ENCODE measurements around the gene SKAP1. TPM values are rescaled to one million over a fixed set of nuclear protein-coding genes. Genes with fewer than 3 reads are reported as not detected.

SKAP1 gene
- total RNA-seq, 1 donor from 2014 or later = not detected

GRCh38 chr17:48151220-48151619, 278.8 kb downstream of the SKAP1 start:
- H4K20me1 ChIP-seq (ENCODE audit: insufficient read depth, low read length) = no peaks in the 10 kb centered on the region
- no peak overlapping the region for H3K4me2 ChIP-seq (ENCODE audit: low read length)
- H3K4me1 ChIP-seq (ENCODE audit: insufficient read depth, low read length) = no peaks in the 10 kb centered on the region
- H3K27ac ChIP-seq (ENCODE audit: low read depth, low read length) = no peak overlapping the region
- peaks cover 53% of the 10 kb centered on the region for H3K27me3 Mint-ChIP-seq (ENCODE audit: low read depth, unreplicated experiment)
- H3K9me3 Mint-ChIP-seq (ENCODE audit: unreplicated experiment) = no peaks in the 10 kb centered on the region
- peaks cover 61% of the 10 kb centered on the region for H3K27me3 ChIP-seq (ENCODE audit: insufficient read depth, low read length)
- no peaks in the 10 kb centered on the region for H3K36me3 Mint-ChIP-seq (ENCODE audit: low read depth, unreplicated experiment)
- no peak overlapping the region for H3K27ac Mint-ChIP-seq (ENCODE audit: unreplicated experiment)
- no peaks in the 10 kb centered on the region for H3K36me3 ChIP-seq (ENCODE audit: insufficient read depth, low read length)
- H3K9me3 ChIP-seq (ENCODE audit: insufficient read depth, low read depth, low read length) = no peaks in the 10 kb centered on the region
- H3K79me2 ChIP-seq (ENCODE audit: insufficient read depth, low read length) = no peaks in the 10 kb centered on the region
- no peak overlapping the region for H3K4me3 ChIP-seq (ENCODE audit: insufficient read depth, low read depth, low read length)
- no peak overlapping the region for H2AFZ ChIP-seq (ENCODE audit: low read depth, low read length)
- DNase-seq (ENCODE audit: low read depth) (no peak), FAIRE-seq (no peak)
- TF ChIP-seq EZH2 (IDR thresholded peaks at IDR 0.05; ENCODE audit: insufficient read depth, low read length) = no peak
- TF ChIP-seq CTCF (IDR thresholded peaks at IDR 0.05; ENCODE audit: insufficient read depth, low read depth, low read length) = no peak
- no peaks in the 10 kb centered on the region for H3K4me1 Mint-ChIP-seq (ENCODE audit: low read depth, unreplicated experiment)
- H3K9ac ChIP-seq (ENCODE audit: low read length) = no peak overlapping the region
- H3K4me3 Mint-ChIP-seq (ENCODE audit: unreplicated experiment) = no peak overlapping the region

DNA sequence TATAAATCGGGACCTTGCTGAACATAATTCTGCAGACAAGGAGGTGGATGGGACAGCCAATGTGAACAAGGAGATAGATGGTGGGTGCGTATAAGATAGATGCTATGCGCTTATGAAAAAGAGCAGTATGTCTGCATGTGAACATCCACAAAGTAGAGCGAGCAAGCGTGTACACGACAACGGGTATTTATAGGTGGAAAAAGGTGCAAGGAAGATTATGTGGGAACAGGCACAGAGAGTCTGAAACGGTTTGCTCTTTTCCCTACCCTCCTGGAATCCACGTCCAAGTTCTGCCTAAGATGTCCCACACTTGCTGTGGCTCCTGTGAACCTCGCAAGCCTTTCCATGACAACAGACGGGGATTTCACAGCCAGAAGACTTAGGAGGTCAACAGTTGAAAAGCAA, 279.4 kb downstream of the SKAP1 start:
- no peaks in the 10 kb centered on the region for H3K36me3 ChIP-seq (ENCODE audit: insufficient read depth, low read length)

More for the DNA sequence above, 279.4 kb downstream of the SKAP1 start:
- H3K9me3 ChIP-seq (ENCODE audit: insufficient read depth, low read depth, low read length) = no peaks in the 10 kb centered on the region
- Mint-ChIP-seq H3K4me3 (ENCODE audit: unreplicated experiment) (no peak overlapping the region), H3K27me3 (ENCODE audit: low read depth, unreplicated experiment) (peaks cover 52% of the 10 kb centered on the region), H3K9me3 (ENCODE audit: unreplicated experiment) (no peaks in the 10 kb centered on the region), H3K4me1 (ENCODE audit: low read depth, unreplicated experiment) (no peaks in the 10 kb centered on the region), H3K27ac (ENCODE audit: unreplicated experiment) (no peak overlapping the region), H3K36me3 (ENCODE audit: low read depth, unreplicated experiment) (no peaks in the 10 kb centered on the region)
- H3K79me2 ChIP-seq (ENCODE audit: insufficient read depth, low read length) = no peaks in the 10 kb centered on the region
- no peak overlapping the region for H2AFZ ChIP-seq (ENCODE audit: low read depth, low read length)
- H3K4me2 ChIP-seq (ENCODE audit: low read length) = no peak overlapping the region
- H4K20me1 ChIP-seq (ENCODE audit: insufficient read depth, low read length) = no peaks in the 10 kb centered on the region
- TF ChIP-seq EZH2 (IDR thresholded peaks at IDR 0.05; ENCODE audit: insufficient read depth, low read length) (no peak), CTCF (IDR thresholded peaks at IDR 0.05; ENCODE audit: insufficient read depth, low read depth, low read length) (no peak)
- no peak for DNase-seq (ENCODE audit: low read depth)
- H3K4me1 ChIP-seq (ENCODE audit: insufficient read depth, low read length) = no peaks in the 10 kb centered on the region
- FAIRE-seq = no peak
- peaks cover 61% of the 10 kb centered on the region for H3K27me3 ChIP-seq (ENCODE audit: insufficient read depth, low read length)
- no peak overlapping the region for H3K27ac ChIP-seq (ENCODE audit: low read depth, low read length)
- no peak overlapping the region for H3K4me3 ChIP-seq (ENCODE audit: insufficient read depth, low read depth, low read length)
- H3K9ac ChIP-seq (ENCODE audit: low read length) = no peak overlapping the region
